Measurements from ENCODE around the gene CMPK1. TPM values are rescaled to one million over a fixed set of nuclear protein-coding genes. Genes with fewer than 3 reads are reported as not detected.

The CMPK1 gene
- total RNA-seq, 1 donor from 2014 or later = 151 TPM

- DNase-seq (ENCODE audit: low spot score) = no peak
These were observed 59.6 kb downstream of the CMPK1 start for GRCh38 chr1:47393141-47393540.

DNA sequence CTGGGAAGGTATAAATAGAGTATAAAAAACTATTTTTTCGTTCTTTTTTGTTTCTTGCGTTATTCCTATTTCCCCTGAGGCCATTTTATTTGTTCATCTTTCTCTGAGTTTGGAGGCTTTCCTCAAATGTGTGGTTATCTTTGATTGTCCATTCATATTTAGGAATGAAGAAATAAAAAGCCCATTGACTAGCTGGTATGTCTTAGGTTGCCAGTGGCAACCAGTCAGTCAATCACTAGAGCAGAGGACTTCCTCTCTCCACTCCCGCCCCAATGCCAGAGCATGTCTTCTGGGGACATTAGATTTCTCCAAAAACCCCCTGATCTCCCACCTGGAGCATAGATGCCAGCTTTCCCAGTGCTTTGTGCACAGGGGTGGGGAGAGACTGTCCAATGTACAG lies 61.8 kb downstream of the CMPK1 start:
- DNase-seq (ENCODE audit: low spot score) = no peak

DNA sequence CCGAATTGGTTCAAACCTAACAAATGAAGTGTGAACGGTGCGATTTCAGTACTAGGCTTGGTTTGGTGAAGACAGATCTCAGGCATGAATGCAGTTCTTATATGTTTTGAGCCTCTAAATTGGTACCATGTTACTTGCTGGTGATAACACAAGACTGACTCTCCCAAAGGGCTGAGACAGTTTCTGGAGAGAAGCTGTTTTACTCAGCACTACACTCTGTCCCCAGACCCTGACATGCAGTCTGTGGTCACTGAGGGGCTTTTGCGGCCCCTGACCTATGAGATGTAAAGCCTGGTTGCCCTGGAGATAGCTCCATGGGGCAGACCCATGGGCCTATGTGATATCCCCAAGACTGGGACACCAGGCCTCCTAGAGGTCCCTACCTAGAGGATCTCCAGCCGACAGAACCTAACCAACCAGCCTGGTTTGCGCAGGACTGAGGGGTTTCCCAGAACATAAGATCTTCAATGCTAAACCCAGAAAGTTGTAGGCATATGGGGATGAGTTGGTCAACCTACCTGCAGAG lies 63.1 kb downstream of the CMPK1 start:
- DNase-seq (ENCODE audit: low spot score) = no peak

- DNase-seq (ENCODE audit: low spot score) = no peak
These were observed 65.7 kb downstream of the CMPK1 start for GRCh38 chr1:47399138-47399845.

DNA sequence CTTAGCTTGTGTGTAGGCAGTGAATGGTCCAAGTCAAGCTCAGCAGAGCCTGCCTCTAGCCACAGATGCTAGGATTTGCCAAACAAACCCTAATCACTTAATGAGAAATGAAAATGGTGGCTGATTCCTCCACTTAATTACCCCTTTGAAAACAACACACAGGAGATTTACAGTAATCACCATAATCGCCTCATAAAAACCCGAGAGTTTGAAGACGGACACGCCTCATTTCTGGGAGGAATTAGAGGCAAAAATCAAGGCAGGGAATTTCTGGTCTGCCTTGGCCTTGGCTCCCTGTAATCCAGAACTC lies 66.2 kb downstream of the CMPK1 start:
- DNase-seq (ENCODE audit: low spot score) = no peak

- peak; percentile 30 for DNase-seq (ENCODE audit: low spot score)
These were observed 68.2 kb downstream of the CMPK1 start for GRCh38 chr1:47401761-47402160.

GRCh38 chr1:47402591-47402990 lies 69.0 kb downstream of the CMPK1 start:
- DNase-seq (ENCODE audit: low spot score) = peak; percentile 4

DNA sequence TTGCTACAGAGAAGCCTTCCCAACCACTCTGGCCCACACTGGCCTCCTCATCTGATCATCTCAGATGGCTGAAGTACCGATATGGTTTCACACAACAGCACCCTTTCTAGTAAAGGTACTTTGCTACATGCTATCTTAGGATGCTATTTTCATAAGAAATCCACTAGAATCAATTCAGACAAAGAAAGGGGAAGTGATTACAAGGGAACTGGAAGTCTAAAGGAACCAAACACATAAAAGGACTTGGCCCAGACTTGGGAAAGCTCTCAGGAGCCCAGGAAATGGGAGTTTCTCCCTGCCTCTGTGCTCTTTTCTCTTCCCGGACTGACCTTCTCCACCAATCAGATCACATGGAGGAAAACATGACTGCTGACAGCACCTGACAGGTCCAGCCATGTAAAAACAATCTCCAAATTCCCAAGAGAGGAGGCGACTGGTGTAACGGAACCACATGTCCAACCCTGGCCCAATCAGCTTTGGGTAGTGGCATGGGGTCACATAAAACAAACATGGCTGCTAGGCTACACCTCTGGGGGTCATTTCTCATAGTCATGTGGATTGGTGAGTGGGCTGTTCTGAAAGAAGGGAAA lies 69.8 kb downstream of the CMPK1 start:
- DNase-seq (ENCODE audit: low spot score) = no peak

- no peak for DNase-seq (ENCODE audit: low spot score)
These were observed 72.1 kb downstream of the CMPK1 start for GRCh38 chr1:47405697-47406096.

- DNase-seq (ENCODE audit: low spot score) = no peak
These were observed 73.4 kb downstream of the CMPK1 start for GRCh38 chr1:47406966-47407365.

- DNase-seq (ENCODE audit: low spot score) = no peak
These were observed 73.9 kb downstream of the CMPK1 start for GRCh38 chr1:47407481-47407880.

DNA sequence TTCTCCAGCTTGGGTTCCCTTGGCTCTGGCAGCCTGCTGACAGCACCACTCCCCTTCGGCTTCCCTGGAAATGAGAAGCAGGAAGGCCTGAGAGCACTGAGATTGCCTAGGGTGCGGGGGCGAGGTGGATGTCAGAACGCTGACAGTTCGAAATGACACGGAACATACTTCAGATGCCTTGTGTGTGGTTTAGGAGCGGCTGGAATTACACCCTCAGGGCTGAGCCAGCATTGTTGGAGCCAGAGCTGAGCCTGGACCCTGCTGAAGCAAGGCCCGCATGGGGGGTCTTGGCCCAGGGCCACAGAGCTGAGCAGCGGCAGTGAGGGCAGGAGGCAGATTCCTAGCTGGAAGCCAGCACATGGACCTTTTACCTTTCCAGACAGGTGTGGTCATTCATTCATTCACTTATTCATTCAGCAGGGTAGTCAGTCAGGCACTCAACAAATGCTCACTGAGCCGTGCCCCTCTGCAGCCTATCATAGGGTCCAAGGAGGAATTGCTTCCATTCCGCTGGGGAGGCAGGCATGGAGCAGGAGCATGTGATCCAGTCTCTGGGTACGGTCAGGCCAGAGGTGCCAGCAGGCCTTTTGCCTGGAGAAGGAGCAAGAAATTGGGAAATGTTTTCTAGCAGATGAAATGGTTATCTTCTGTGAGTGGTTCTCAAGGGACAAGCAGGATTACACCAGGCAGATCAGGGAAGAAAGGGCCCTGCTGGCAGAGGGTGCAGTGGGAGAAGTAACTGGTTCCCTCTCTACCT lies 75.9 kb downstream of the CMPK1 start:
- DNase-seq (ENCODE audit: low spot score) = no peak

DNA sequence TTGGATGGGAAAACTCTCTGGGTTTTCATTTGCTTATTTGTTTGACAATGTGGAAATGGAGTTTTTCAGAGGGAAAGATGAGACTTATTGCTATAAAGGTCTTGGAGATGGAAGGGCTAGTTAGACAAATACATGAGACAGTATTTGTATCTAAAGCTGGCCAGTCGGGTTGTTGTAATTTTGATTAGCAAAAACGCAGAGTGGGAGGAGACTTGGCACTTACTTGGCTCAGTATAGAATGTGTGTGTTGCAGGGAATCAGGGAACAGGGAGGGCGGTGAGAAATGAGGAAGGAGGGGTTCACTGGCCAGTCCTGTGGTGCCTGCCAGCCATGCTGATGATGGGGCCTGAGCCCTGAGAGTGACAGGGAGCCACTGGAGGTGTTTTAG lies 76.5 kb downstream of the CMPK1 start:
- DNase-seq (ENCODE audit: low spot score) = no peak

DNA sequence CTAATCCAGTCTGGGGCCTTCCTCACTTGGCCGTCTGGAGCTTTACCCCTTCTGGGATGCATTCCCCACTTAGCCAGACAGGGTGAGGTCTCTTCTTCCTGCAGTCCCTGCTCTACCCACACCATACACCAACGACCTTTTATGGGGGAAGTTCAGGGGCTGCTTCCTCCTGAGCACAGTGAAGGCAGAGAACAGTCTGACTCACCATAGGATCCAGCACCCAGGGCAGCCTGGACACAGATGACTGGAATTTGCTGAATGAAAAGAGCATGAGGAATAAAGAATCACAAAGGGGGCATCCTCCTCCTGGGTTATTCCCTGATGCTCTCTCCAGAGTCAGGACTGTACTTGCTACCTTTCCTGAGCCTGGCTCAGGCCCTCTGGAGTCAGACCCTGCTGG lies 77.8 kb downstream of the CMPK1 start:
- no peak for DNase-seq (ENCODE audit: low spot score)

DNA sequence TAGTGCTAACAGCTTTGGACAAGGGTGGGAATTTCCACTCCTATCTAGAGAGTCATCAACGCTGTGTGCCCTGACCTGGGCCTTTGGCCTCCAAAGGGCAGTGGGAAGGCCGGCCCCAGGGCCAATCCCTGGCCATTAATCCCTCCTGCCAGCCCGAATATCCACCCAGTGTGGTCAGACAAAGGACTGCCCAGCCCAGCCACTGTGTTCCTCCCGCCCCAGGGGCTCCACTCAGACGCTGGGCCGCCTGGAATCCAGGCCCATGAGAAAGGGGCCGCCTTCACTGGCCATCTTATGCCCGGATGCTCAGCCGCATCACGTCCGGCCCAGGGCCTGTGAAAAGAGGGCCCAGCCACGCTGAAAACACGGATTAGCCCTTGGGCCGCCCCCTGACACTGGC lies 78.8 kb downstream of the CMPK1 start:
- DNase-seq (ENCODE audit: low spot score) = no peak

GRCh38 chr1:47415728-47416318 lies 82.2 kb downstream of the CMPK1 start, which contains the start of gene FOXE3:
Gene FOXE3 (plus strand): TSS chr1:47416285. CDS start chr1:47416316, 31 bp downstream.
- DNase-seq (ENCODE audit: low spot score) = no peak

- DNase-seq (ENCODE audit: low spot score) = no peak
These were observed 83.0 kb downstream of the CMPK1 start for GRCh38 chr1:47416319-47417169.

DNA sequence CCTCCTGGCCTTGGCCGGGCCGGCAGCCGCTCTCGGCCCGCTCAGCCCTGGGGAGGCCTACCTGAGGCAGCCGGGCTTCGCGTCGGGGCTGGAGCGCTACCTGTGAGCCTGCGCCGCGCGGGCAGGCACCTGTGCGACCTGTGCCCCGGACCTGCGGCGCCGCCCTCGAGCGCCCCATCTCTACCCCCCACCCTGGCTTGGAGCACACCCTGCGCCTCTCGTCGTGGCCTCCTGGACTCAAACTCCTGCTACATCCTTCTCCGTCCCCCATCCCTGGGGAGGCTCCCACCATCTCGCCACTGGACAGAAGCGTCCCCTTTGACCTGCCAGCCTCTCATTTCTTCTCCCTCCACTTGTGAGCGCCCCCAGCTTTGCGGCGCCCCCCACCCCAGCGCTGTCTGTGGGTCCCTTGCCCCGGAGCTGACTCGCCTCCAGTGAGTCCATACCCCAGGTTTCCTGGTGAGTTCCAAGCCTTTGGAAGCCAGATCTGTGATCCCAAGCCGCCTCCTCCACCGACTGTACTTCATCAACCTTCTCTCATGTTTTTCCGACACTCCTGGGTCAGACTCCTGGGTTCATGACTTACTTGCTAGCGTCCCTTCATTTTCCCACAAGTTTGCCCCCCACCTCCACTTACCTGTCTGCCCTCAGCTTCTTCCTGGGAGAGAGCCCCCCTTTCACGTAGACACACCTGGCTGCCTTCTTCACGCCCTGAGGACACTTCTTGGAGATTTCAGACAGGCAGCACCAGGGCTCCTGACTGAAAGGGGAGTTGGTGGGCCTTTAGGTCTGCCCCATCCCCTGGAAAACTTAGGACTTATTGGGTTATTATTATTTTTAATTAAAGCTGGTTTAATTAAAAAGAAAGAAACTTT lies 83.8 kb downstream of the CMPK1 start:
- DNase-seq (ENCODE audit: low spot score) = no peak

DNA sequence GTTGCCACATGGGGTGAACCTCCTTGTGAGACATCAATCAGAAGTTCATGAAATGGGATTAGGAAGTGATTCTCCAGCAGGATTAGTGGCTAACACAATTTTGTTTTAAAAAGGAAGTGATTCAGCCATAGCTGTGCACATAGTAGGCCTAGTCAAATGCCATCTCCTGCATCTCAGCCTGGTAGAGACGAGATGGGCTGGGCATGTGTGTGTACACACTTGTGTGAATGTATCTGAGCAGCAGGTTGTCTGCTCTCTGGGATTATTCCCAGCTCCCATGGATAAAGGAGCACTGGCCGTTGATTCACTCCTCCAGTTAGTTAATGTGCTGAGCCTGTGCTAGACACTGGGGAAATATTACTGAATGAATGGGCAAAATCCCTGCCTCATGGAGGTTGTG lies 84.5 kb downstream of the CMPK1 start:
- no peak for DNase-seq (ENCODE audit: low spot score)

All from mesenteric fat pad (tissue), 1 donor.